Cardiac muscle cell (in vitro differentiated cells and primary cell): Measurements from ENCODE around the gene CLEC3A. TPM values are rescaled to one million over a fixed set of nuclear protein-coding genes. Genes with fewer than 3 reads are reported as not detected.

Experiments used
- DNase-seq, 2 donors: peaks; one replicate each; pipeline versions ENCODE4 v3.0.0 to v3.0.0-alpha.2; 2010 to 2017; ENCODE audit warnings: low read depth in 1 of 2, low spot score in 1 of 2
- H3K27ac ChIP-seq: fragments of 200-600 bp; sonication (generic); 2 replicates; pipeline ENCODE4 v1.5.1; 2016
- H3K27me3 ChIP-seq: fragments of 200-600 bp; sonication (generic); 2 replicates; pipeline ENCODE4 v1.6.0; 2016; ENCODE audit warnings: control low read depth
- H3K36me3 ChIP-seq: fragments of 200-600 bp; sonication (generic); 2 replicates; pipeline ENCODE4 v1.5.1; 2016; ENCODE audit warnings: control low read depth
- H3K4me1 ChIP-seq: fragments of 200-600 bp; sonication (generic); 2 replicates; pipeline ENCODE4 v1.8.1; 2017; ENCODE audit warnings: low read depth, mild to moderate bottlenecking, mixed run types
- H3K4me3 ChIP-seq: fragments of 200-600 bp; sonication (generic); 2 replicates; pipeline ENCODE4 v1.5.1; 2016; ENCODE audit warnings: mild to moderate bottlenecking
- H3K9me3 ChIP-seq: fragments of 200-600 bp; sonication (generic); 2 replicates; pipeline ENCODE4 v1.5.1; 2017; ENCODE audit warnings: low read depth, mild to moderate bottlenecking, control low read depth
- polyA plus RNA-seq: library from polyadenylated mRNA; unstranded; fragments of >200 nt; fragmentation: Nextera tagmentation; extraction: Ambion mirVana; gene quantifications from 2 replicates; pipeline ENCODE4 v1.2.1, GENCODE V29; 2016
- total RNA-seq: library from RNA; depleted of rRNA; stranded (reverse); fragments of >200 nt; gene quantifications from 2 replicates; pipeline ENCODE4 v1.2.3, GENCODE V29; 2016
- TF ChIP-seq, protein P1 (sequence below): IDR thresholded peaks from 2 replicates; pipeline ENCODE4 v1.5.1; 2012; ENCODE audit warnings: low read depth, mild to moderate bottlenecking, low read length

The CLEC3A gene
- total and polyA plus RNA-seq, 2 experiments from 2014 or later = not detected

DNA sequence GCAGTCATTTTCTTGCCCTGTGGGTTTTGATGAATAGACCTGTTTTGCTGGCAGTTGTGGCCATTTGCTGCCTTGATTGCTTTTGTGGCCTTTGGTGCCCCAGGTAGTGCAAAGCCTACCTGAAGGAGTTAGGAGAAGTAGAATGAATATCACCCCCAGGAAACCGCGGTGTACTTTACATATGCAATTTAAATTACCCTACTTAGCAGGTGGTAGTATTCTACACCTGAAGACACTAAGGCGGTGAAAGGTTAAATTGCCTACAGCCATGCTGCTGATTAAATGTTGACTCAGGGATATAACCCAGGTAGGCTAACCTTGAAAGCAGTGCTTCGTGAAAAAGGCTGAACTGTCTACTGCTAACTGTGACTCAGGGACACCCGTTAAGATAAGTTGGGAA is 49.9 kb downstream of the CLEC3A start:
- no peak for DNase-seq
- Histone ChIP-seq H3K27ac (no peak overlapping the region), H3K4me3 (no peak overlapping the region), H3K27me3 (peaks cover 90% of the 10 kb centered on the region), H3K4me1 (no peaks in the 10 kb centered on the region), H3K36me3 (no peaks in the 10 kb centered on the region), H3K9me3 (no peaks in the 10 kb centered on the region)
- TF ChIP-seq, protein P1, sequence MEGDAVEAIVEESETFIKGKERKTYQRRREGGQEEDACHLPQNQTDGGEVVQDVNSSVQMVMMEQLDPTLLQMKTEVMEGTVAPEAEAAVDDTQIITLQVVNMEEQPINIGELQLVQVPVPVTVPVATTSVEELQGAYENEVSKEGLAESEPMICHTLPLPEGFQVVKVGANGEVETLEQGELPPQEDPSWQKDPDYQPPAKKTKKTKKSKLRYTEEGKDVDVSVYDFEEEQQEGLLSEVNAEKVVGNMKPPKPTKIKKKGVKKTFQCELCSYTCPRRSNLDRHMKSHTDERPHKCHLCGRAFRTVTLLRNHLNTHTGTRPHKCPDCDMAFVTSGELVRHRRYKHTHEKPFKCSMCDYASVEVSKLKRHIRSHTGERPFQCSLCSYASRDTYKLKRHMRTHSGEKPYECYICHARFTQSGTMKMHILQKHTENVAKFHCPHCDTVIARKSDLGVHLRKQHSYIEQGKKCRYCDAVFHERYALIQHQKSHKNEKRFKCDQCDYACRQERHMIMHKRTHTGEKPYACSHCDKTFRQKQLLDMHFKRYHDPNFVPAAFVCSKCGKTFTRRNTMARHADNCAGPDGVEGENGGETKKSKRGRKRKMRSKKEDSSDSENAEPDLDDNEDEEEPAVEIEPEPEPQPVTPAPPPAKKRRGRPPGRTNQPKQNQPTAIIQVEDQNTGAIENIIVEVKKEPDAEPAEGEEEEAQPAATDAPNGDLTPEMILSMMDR = no peak

DNA sequence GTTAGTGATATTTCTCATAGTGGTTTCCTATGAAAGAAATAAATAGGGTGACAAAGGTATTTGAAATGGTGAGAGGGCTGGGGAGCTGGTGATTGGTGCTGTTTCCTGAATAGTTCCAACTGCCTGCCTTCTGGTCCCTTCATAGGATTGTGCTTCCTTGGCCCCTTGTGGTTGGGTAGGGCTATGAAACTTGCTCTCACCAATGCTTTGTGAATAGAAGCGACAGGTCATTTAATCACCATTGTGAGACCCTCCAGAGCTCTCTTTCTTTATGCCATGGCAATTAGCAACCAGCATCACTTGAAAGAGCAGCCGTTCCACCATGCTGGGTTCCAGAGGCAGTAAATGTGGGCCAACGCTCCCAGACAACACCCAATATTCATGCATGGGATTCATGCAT is 53.5 kb downstream of the CLEC3A start:
- Histone ChIP-seq H3K27ac (no peak overlapping the region), H3K27me3 (peaks cover 97% of the 10 kb centered on the region), H3K4me1 (no peaks in the 10 kb centered on the region), H3K9me3 (no peaks in the 10 kb centered on the region), H3K36me3 (no peaks in the 10 kb centered on the region), H3K4me3 (no peak overlapping the region)
- TF ChIP-seq, protein P1 = no peak
- no peak for DNase-seq

DNA sequence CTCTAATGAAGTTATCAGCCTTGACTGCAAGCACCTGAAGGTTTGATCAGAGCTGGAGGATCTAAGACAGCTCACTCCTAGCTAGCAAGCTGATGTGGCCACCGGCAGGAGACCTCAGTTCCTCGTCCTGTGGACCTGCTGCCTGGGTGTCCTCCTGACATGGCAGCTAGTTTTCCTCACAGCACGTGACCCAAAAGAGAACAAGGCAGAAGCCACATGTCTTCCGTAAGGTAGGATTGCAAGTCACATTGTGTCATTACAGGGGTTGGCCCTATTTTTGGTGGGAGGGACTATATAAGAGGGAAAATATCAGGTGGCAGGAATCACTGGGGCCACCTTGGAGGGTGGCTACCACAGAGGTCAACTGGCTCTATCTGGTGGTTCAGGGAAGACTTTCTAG is 59.0 kb downstream of the CLEC3A start:
- Histone ChIP-seq H3K4me3 (no peak overlapping the region), H3K27ac (no peak overlapping the region), H3K27me3 (peaks cover 72% of the 10 kb centered on the region), H3K9me3 (no peaks in the 10 kb centered on the region), H3K4me1 (no peaks in the 10 kb centered on the region), H3K36me3 (no peaks in the 10 kb centered on the region)
- TF ChIP-seq, protein P1 = no peak
- no peak for DNase-seq

Other genes with a start within 250 kb of the CLEC3A start
- 1.5 and 2.4 TPM in 2 replicates for gene VAT1L, start 234.0 kb upstream of the CLEC3A start, total RNA-seq
- gene VAT1L, start 234.0 kb upstream of the CLEC3A start, polyA plus RNA-seq = 1.5 and 2.8 TPM in 2 replicates
- gene WWOX, start 77.1 kb downstream of the CLEC3A start, total RNA-seq = 57.2 and 123 TPM in 2 replicates
- gene WWOX, start 77.1 kb downstream of the CLEC3A start, polyA plus RNA-seq = 22.1 and 28.9 TPM in 2 replicates